GM19240 (cell line): ENCODE results near the gene MAP3K12.
A peak's percentile ranks its signal among the peaks of the same experiment; 100 is the strongest.

ENCODE experiments used
- DNase-seq: peaks from one replicate; pipeline ENCODE4 v3.0.0; 2011; ENCODE audit warnings: low spot score; ENCODE audit not compliant: insufficient read length

The MAP3K12 gene

DNA sequence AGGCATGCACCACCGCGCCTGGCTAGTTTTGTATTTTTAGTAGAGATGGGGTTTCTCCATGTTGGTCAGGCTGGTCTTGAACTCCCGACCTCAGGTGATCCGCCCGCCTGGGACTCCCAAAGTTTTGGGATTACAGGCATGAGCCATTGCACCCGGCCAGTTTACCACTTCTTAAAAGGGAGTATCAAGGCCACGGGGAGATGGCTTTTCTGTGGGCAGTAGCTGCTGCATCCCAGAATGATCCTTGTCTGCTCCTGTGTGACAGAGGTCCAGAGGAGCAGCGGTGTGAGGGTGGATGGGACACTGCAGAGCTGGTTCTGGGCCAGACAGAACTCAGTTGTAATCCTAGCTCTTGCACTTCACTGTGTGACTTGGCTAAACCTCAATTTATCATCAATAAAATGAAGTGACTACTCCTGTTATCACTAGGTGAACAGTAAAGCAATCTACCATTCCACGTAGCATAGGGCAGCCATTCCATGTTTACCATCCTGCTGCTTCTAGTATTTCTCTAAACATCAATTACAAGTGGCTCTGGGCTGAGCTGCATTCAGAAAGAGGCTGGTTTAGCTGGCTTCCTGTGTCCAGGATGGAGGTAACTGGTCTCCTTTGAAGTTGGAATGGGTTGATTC is 11.0 kb upstream of the MAP3K12 start:
- DNase-seq, result no peak

DNA sequence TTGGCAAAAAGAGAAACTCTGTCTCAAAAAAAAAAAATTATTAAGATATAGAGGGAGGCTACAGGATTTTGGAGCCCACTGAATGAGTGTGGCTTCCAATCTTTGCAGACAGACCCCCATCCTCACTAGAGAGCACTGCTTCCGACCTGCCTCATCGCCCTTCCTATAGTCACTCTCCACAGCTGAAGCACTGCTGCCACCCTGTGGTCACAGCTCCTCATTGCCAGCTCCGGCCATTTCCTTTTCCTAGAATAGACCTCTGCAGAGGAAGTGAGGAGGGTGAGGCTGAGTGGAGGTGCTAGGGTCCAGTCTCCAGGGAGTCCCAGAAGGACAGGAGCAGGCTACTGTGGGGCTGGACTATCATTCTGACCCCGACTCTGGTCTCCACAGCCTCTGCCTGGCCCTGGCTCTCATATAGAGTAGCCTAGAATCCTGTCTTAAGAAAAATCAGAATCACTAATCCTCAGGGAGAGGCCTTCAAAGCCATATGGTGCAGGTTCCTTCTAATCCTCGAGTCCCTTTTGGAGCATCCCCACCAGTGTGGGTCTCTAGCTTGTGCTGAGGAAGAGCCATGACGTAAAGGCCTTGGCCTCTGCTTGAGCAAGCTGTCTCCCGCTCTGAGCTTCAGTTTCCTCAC is 9.4 kb upstream of the MAP3K12 start:
- DNase-seq, result peak; percentile 61

DNA sequence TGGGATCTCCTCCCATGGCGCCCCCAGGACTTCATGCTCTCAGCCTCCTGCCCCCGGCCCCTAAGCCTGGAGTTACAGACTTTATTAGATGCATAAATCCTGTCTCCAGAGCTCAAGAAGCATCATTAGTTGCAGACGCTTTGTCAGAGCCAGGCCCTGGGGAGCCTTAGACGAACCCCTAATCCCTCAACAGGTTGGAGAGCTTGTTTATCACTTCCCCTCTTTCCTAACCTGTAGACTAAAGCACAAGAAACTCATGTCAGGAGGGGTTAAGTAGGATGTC is 8.3 kb upstream of the MAP3K12 start:
- DNase-seq, result no peak

DNA sequence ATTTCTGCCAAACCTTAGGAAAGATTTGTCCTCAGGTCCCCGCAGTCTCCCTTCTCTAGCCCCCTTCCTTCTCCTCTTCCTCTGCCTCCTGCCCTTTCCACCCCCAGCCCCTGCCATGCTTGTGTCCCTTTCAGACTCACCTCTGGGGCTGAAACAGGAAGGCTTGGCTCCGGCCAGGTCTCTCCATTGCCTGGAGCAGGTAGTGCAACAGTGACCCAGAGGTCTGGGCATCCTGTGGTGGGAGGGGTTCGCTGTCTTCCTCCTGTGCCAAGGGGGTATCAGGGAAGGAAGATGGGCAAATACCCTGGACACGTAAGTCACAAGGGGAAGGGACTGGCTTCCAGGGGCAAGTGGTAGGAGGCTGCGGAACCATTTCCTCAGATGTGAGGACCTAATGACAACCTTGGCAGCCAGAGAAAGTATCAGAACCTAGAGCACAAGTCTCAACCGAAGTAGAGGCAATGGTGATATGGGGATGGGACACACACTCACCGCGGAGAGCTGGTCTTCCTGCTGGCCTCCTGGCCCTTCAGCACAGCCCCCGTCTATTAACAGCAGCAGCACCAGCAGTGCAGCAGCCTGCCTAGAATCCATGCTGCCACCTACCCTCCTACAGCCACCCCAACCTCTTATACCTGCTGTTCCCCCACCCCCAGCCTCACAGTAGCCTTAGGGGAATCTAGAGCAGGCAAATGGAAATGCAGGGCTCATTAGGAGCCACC is 7.8 kb upstream of the MAP3K12 start, which contains the start of gene NPFF:
Gene NPFF (minus strand): TSS at position 604 of the 722 bp plus-strand sequence. CDS start 10 bp downstream, at position 594.
- no peak for DNase-seq

DNA sequence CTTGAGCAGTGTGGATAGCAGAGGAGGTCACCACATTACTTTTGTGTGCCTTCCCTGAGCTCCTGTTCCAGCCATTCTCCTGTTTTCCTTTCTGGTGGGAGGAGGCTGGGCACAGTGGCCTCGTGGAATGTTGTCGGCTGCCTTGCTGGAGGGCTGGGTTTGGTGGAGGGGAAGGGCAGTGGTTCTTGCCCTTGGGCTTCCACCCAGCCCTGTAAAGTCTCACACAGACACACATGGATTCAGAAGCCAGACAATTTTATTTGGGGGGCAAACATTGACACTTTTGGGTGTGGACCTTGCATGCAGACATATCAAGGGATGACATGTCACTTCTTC is 7.2 kb upstream of the MAP3K12 start:
- DNase-seq, result no peak

DNA sequence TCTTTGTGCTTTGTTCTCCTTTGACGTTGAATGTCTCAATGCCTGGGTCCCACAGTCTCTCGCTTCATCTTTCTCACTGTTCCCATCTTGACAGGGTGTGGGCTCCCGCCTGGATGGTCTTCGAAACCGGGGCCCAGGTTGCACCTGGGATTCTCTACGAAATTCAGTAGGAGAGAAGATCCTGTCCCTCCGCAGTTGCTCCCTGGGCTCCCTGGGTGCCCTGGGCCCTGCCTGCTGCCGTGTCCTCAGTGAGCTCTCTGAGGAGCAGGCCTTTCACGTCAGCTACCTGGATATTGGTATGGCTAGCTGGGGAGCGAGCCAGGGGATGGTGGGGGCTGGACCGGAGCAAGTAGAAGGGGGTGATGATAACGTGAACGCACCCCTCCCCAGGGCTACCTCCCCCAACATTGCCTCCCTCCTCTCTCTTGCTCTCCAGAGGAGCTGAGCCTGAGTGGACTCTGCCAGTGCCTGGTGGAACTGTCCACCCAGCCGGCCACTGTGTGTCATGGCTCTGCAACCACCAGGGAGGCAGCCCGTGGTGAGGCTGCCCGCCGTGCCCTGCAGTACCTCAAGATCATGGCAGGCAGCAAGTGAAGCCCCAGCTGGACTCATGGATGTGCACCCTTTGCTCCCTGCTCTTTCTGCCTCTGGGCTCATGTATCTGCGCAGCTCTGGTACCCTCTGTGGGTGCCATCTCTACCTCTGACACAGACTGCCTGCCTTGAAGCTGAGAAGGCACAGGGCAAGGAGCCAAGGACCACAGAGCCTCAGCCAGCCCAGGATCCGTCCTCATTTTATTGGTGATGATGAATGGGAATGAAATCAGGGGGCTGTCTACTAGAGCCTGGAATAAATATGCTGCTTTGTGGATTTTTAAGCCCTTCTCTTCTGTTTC is 6.5 kb upstream of the MAP3K12 start:
- DNase-seq, result no peak

DNA sequence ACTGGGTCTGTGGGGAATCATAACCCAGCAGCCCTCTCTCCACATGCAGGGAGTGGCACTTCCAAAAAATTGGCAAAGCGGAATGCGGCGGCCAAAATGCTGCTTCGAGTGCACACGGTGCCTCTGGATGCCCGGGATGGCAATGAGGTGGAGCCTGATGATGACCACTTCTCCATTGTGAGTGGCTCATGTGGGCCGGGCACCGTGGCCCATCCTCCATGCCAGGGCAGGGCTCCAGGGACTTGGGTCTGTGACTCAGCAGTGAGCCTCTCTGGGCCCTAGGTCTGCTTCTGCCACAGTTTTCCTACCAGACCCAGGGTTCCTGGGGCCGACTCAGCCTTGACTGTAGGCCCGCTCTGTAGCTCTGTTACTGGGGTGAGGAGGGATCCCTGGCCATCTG is 5.8 kb upstream of the MAP3K12 start:
- no peak for DNase-seq

DNA sequence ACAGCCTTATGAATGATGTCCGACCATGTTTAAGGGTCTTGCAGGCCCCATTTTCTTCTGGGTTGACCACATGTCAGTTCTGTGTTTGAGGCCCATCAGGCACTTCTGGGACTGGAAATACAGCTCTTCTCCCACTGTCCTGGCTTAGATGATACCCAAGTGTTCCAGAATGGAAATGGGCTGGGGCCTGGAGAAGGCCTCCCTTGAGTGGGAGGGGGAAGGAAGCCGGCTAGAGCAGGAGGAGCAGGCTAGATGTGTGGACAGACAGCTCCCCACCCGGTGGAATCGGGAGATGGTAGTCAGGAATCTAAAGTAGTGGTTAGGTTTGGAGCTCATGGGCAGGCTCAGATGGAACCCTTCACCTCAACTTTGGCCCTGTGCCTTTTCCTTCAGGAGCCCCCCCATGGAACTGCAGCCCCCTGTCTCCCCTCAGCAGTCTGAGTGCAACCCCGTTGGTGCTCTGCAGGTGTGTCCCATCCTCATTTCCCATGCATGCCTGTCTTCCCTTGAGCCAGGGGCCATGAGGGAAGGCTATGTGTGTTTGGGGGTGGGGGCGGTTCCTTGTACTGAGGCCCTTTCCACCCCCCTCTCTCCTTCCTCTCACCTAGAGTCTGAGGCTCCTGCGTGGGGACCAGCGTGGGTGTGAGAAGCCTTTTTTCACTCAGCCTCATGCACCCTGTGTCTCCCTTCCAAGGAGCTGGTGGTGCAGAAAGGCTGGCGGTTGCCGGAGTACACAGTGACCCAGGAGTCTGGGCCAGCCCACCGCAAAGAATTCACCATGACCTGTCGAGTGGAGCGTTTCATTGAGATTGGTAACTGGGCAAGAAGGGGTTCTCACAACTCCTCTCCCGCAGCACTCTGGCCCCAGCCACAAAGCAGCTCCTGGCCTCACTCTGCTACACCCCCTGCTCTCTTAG is 5.0 kb upstream of the MAP3K12 start:
- no peak for DNase-seq

DNA sequence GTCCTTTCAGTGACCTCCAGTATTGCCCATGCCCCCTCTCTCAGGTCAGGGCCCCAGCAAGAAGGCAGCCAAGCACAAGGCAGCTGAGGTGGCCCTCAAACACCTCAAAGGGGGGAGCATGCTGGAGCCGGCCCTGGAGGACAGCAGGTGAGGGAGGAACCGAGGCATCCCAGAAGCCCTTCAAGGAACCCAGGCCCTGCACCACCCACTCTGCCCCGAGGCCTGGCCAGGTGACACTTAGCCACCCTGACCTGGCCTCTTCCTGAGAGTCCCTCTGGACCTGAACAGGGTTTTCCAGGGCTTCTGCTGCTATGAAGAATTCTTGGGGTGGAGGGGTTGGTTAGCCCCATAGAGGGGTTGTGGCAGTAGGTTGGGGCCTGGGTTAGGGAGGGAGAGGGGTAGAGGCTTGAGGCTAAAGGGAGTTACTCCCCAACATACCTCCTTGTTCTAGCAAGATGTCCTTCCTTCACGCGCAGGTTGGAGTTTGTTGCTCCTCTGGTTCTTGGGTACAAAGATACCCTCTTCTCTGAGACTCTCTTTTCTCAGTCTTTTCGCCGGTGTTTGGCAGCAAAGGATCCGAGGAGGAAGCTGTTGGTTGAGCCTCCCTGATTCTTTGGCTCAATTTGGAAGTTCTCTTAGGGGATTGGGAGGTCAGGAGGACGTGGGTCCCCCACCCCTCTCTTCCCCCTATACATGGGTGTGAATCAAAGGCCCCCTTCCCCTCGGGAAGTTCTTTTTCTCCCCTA is 3.9 kb upstream of the MAP3K12 start:
- DNase-seq, result no peak

DNA sequence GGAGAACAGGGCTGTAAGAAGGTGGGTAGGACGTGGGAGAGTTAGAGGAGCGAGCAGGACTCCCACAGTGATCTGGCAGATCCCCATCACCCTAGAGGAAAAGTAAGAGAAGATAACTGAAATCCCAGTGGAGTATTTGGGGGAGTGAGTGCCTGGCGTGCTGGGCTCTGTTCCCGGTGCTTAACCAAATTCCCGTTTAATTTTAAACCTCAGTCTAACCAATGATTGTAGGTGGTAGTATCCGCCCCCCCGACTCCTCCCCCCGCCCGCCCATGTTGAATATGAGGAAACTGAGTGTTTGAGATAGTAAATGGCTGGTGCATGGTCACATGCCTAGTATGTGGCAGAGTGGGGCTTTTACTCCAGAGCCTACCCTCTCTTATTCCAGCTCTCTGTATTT is 3.1 kb upstream of the MAP3K12 start:
- no peak for DNase-seq

DNA sequence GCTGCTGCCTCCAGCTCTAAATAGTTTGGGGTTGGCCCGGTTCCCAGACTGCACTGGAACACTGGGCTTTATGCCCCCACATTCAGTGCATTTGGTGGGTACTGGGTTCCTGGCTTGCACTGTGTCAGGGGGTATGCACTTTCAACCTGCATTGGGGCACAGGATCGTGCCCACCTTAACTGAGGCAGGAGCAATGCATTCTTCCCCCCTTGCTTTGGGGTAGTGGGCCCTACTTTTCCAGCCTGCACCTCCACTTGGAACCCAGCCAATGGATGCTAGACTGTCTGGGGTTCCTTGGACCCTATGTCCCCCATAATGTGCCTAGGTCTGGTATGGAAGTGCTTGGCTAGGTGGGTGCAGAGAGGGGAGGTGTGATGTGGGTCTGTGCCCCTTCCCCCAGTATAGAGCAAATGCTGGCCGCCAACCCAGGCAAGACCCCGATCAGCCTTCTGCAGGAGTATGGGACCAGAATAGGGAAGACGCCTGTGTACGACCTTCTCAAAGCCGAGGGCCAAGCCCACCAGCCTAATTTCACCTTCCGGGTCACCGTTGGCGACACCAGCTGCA is 2.4 kb upstream of the MAP3K12 start:
- no peak for DNase-seq

DNA sequence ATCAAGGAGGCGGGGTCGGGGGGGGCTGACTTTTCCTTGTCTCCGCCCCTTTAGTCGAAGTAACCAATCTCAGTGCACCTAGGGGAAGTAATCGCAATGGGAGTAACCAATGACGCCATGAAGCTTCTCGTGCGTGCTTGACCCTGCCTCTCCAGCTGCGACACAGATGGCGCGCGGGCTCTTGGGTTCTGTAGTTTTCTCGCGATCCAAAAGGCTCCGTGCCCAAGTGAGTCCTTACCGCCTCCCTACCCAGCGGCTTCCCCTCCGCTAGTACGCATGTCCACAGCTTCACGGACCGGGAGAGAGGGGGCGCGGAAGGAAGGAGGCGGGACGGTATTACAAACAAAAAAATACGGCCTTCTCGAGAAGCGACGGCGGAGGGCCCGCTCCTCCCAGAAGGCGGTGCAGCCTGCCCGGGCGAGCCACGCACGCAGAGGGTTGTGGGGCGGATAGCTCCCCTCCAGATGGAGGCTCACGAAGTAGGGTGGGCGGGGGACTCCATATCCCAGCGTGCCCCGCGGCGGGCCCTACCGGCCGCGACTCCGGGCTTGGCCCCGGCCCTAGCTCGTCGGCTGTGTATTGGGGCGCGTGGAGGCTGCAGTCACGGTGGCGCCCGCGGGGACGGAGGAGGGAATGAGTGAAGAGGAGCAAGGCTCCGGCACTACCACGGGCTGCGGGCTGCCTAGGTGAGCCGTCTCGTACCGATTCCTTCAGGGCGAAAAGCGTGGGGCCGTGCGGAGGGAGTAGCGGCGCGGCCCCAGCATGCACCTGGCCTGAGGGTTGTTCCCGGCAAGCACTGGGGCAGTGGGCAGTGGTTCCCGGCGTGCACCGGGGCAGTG is 1.7 kb upstream of the MAP3K12 start, which contains the start of gene TARBP2:
Gene TARBP2 (plus strand): TSS at position 508 of the 839 bp plus-strand sequence. CDS start 126 bp downstream, at position 634.
- peak; percentile 71 for DNase-seq

DNA sequence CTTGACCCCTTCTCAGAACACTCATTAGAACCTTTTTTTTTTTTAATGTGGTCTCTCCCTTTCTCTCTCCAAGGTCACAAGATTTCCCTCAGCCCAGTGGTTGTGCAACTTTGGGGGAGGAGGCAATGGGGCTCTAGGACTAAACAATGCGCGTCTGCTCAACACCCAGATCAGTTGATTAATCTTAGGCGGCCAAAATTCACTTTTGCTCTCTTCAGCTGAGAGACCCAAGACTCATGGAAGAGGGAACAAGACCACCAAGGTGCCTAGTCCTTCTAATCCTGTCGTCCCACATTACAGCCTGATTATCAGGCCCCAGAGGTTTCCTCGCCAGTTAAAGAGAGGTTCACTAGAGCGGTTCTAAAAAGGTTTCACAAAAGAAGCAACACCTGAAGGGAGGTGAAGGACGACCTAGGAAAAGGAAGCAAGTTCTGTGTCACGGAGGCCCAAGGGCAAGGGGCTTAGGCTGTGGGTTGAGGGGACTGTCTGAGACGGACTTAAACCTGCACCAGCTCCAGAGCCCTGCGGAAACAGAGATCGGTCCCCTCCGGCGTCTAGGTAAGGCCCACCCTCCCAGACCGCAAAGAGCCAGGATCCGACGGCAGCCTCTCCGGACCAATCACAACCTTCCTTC is 1.0 kb upstream of the MAP3K12 start:
- DNase-seq, result no peak

DNA sequence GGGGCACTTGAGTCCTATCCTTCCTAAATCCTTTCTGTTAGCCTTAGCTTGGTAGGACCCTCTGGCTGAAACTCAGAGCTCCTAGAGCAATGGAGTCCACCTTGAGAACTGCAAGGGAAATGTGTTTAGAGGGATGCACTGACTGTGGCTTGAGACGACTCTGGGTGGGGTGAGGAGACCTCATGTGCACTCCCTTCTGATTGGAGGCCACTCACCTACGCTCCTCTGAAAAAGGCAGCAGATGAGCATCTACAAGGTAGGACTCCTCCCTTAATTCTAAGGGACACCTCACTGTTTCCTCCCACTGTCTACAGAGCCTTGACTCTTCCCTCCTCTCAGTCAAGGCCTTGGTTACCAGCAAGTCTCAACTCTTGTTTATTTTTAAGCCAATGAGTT is 1.0 kb downstream of the MAP3K12 start:
- no peak for DNase-seq

DNA sequence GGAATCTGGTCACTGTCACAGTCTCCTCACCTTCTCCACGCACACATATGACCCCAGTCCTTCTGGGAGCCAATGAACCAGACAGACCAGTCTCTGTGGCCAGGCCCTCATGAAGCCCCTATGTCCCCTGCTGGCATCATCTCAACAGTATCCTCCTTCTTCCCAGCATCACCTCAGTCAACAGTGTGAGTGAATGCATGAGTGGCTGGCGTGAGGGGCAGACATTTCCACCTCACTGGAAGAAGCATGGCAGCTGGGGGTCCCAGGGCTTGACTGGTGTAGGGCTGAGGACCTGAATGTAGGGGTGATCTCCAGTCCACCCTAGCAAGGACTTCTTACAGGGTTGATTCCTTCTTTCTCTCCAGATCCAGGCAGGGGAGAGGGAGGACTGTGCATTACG is 1.8 kb downstream of the MAP3K12 start:
- DNase-seq, result no peak

DNA sequence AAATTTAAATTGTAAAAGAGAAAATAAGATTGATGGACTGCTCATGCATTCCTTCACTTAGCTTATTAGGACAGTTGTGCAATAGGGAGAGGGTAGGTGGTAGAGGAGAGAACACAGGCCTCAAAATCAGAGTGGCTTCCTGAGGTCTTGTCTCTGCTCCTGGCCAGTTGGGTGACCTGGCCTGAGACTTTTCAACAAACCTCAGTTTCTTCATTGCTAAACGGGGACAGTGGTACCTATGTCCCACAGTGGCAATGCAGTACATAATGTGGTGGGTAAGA is 2.6 kb downstream of the MAP3K12 start:
- no peak for DNase-seq

DNA sequence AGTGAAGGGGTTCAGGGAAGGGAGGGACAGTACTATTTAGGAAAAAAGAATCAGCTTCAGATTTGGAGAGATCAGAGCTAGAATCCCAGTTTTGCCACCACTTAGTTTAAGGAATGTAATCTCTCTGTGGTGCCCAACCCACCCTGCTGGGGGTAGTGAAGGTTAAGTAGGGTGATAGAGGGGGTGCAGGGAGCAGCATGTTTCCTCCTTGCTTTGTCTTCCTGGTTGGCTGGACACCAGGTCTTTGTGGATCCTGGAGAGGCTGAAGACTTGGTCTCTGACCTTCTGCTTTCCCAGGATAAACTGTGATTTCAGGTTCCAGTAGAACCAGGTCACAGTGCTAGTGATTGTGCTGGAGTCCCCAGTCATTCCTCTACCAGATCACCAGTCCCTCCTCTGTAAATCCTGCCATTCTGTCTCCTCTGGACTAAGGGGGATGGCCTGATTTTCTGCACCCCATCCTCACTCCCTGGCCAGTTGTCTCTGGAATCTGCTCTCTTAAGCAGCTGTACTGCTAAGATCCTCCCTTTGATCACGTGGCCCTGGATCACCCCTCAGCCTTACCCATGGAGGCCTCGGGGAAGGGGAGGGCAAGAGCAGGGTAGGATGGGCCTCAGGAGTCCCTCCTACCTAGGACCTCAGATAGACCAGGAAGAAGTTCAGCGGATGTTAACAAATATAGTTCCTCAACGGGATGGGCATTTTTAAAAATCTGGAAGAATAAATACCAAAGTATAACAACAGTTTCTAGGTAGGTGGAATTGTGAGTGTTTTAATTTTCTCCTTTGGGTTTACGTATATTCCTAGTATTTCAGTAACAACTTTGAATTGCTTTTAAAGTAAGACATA is 3.1 kb downstream of the MAP3K12 start:
- no peak for DNase-seq
